Measurements from ENCODE around the gene ATE1.
A peak's percentile ranks its signal among the peaks of the same experiment; 100 is the strongest.

Gene ATE1

GRCh38 chr10:121864653-121865052, 63.2 kb downstream of the ATE1 start:
- no peak for DNase-seq

GRCh38 chr10:121864168-121864567, 63.7 kb downstream of the ATE1 start:
- DNase-seq: no peak

- DNase-seq: peak; percentile 10
These were observed 65.2 kb downstream of the ATE1 start for GRCh38 chr10:121862649-121863048.

GRCh38 chr10:121862042-121862441, 65.8 kb downstream of the ATE1 start:
- no peak for DNase-seq

- DNase-seq: no peak
These were observed 67.0 kb downstream of the ATE1 start for GRCh38 chr10:121860810-121861209.

- DNase-seq: no peak
These were observed 72.9 kb downstream of the ATE1 start for GRCh38 chr10:121854809-121855445.

GRCh38 chr10:121853950-121854349, 73.9 kb downstream of the ATE1 start:
- no peak for DNase-seq

GRCh38 chr10:121851786-121852185, 76.0 kb downstream of the ATE1 start:
- no peak for DNase-seq

- DNase-seq: no peak
These were observed 79.7 kb downstream of the ATE1 start for GRCh38 chr10:121848082-121848481.

- DNase-seq: no peak
These were observed 81.3 kb downstream of the ATE1 start for GRCh38 chr10:121846555-121846954.

- DNase-seq: no peak
These were observed 82.6 kb downstream of the ATE1 start for GRCh38 chr10:121845044-121845784.

GRCh38 chr10:121844537-121844936, 83.3 kb downstream of the ATE1 start:
- DNase-seq: no peak

GRCh38 chr10:121843379-121843778, 84.5 kb downstream of the ATE1 start:
- no peak for DNase-seq

- DNase-seq: no peak
These were observed 86.0 kb downstream of the ATE1 start for GRCh38 chr10:121841862-121842261.

- DNase-seq: no peak
These were observed 88.9 kb downstream of the ATE1 start for GRCh38 chr10:121838931-121839330.

GRCh38 chr10:121838149-121838548, 89.7 kb downstream of the ATE1 start:
- no peak for DNase-seq

GRCh38 chr10:121836171-121836570, 91.7 kb downstream of the ATE1 start:
- no peak for DNase-seq

GRCh38 chr10:121835376-121835775, 92.5 kb downstream of the ATE1 start:
- no peak for DNase-seq

- no peak for DNase-seq
These were observed 93.1 kb downstream of the ATE1 start for GRCh38 chr10:121834757-121835156.

GRCh38 chr10:121833387-121833786, 94.4 kb downstream of the ATE1 start:
- no peak for DNase-seq

GRCh38 chr10:121832647-121833046, 95.2 kb downstream of the ATE1 start:
- DNase-seq: no peak

- DNase-seq: no peak
These were observed 96.1 kb downstream of the ATE1 start for GRCh38 chr10:121831777-121832176.

- DNase-seq: no peak
These were observed 96.6 kb downstream of the ATE1 start for GRCh38 chr10:121831237-121831636.

GRCh38 chr10:121830101-121830500, 97.7 kb downstream of the ATE1 start:
- no peak for DNase-seq

- DNase-seq: no peak
These were observed 99.8 kb downstream of the ATE1 start for GRCh38 chr10:121828045-121828444.

All from DMS 273 treated with DMSO at 0.1 percent for 48 hours (cell line).